ENCODE measurements around the gene CALML4. TPM values are rescaled to one million over a fixed set of nuclear protein-coding genes. Genes with fewer than 3 reads are reported as not detected.
A peak's percentile ranks its signal among the peaks of the same experiment; 100 is the strongest.

Gene CALML4
- total RNA-seq, 1 donor = 2.2 TPM

DNA sequence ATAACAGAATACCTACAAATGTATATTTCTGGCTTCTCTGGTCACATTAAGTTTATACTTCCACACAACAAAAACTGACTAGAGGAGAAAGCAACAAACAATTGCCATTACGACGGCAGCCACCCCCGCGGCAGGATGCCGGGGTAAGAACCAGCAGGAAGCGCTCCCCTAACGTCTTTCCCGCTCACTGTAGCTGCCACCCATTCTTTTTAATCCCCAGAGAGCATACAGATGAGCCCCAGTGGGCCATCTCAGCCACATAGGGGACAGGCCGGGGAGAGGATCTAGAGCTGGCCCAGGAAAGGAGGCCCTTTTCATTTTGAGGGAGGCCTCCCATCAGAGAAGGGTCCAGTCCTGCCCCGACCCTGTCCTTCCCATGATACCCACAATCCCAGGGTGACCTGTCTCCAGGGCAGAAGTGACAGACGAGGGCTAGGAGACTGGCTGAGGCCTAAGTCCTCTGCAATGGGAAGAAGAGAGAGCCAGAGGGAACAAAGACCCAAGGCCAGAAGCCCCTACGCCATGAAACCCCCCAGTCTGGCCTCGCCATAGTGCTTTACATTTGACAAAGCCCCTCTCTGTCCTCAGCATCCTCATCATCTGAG is 3.6 kb upstream of the CALML4 start:
- peaks cover 14% of the 10 kb centered on the region for H4K20me1 ChIP-seq (ENCODE audit: insufficient read depth, low read length)
- H3K79me2 ChIP-seq (ENCODE audit: insufficient read depth, low read length) = peaks cover 11% of the 10 kb centered on the region
- no peak for DNase-seq (ENCODE audit: insufficient read length, low spot score, missing footprints)
- no peak overlapping the region for H2AFZ ChIP-seq (ENCODE audit: low read length)
- H3K4me2 ChIP-seq (ENCODE audit: insufficient read depth, low read length) = no peak overlapping the region
- no peaks in the 10 kb centered on the region for H3K9me3 ChIP-seq (ENCODE audit: low read depth, low read length)
- H3K36me3 ChIP-seq (ENCODE audit: insufficient read depth, low read length) = no peaks in the 10 kb centered on the region
- no peaks in the 10 kb centered on the region for H3K4me1 ChIP-seq (ENCODE audit: insufficient read depth, low read length)
- TF ChIP-seq CTCF (IDR thresholded peaks at IDR 0.05; ENCODE audit: extremely low read depth, low read depth, low read length) = no peak
- H3K4me3 ChIP-seq (ENCODE audit: insufficient read depth, low read length) = no peak overlapping the region
- no peak overlapping the region for H3K27ac ChIP-seq (ENCODE audit: low read depth, low read length)
- no peaks in the 10 kb centered on the region for H3K27me3 ChIP-seq (ENCODE audit: insufficient read depth, low read length)

DNA sequence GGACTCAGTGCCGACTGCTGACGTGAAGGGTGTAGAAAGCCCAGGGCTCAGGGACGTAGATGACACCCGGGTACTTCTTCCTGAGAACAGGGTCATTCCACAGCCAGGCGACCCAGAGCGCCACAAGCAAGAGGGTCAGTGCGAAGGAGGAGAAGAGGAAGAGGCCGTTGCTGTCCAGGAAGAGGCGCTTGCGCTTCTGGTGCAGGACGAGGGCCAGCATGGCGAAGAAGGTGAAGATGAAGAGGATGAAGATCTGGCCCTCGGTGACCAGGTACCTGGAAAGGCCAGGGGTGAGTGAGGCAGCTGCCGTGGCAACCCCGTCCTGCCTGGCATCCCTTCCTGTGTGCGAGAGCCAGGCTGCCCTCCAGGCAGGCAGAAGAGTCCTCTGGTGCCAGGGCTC is 3.0 kb upstream of the CALML4 start:
- Histone ChIP-seq H3K36me3 (ENCODE audit: insufficient read depth, low read length) (no peaks in the 10 kb centered on the region), H3K79me2 (ENCODE audit: insufficient read depth, low read length) (peaks cover 11% of the 10 kb centered on the region), H3K4me3 (ENCODE audit: insufficient read depth, low read length) (no peak overlapping the region), H2AFZ (ENCODE audit: low read length) (no peak overlapping the region), H3K9me3 (ENCODE audit: low read depth, low read length) (no peaks in the 10 kb centered on the region), H3K27ac (ENCODE audit: low read depth, low read length) (no peak overlapping the region), H4K20me1 (ENCODE audit: insufficient read depth, low read length) (peaks cover 14% of the 10 kb centered on the region), H3K27me3 (ENCODE audit: insufficient read depth, low read length) (no peaks in the 10 kb centered on the region), H3K4me2 (ENCODE audit: insufficient read depth, low read length) (no peak overlapping the region), H3K4me1 (ENCODE audit: insufficient read depth, low read length) (no peaks in the 10 kb centered on the region)
- peak; percentile 30 for DNase-seq (ENCODE audit: insufficient read length, low spot score, missing footprints)
- TF ChIP-seq CTCF (IDR thresholded peaks at IDR 0.05; ENCODE audit: extremely low read depth, low read depth, low read length) = no peak

DNA sequence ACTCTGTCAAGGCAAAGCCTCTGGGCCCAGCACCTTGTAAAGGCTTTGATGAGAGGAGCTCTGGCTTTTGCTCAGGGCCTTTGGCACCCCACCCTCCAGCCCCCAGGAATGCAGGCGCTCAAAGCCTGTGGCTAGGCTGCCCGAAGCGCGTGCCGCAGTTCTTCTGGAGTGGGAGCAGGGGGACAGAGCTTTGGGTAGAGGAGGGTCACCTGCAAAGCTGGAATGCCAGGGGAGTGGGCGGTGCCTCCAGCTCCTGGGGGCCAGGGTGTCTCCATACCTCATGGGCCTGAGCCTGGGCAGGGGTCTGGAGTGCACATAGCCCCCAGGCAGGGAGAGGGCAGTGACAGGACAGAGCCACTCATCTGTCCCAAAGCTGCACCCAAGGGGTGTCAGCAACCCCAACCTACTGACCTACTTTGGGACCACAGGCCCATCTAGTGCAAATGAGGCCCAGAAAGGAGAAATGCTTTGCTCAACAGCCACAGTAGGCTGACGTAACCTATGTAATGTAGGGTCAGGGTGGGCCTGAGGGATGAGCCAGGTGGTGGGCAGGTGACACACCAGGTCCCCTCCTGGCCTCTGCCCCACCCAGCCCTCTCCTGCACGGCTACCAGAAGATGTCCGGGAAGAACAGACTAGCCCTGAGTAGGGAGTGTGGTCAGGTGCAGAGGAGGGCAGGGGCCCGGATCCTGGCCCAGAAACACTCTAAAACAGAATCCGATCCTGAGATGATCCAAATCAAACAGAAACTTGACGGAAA is 2.2 kb upstream of the CALML4 start:
- DNase-seq (ENCODE audit: insufficient read length, low spot score, missing footprints) = peak; percentile 6
- Histone ChIP-seq H3K4me1 (ENCODE audit: insufficient read depth, low read length) (no peaks in the 10 kb centered on the region), H3K27me3 (ENCODE audit: insufficient read depth, low read length) (no peaks in the 10 kb centered on the region), H4K20me1 (ENCODE audit: insufficient read depth, low read length) (peaks cover 14% of the 10 kb centered on the region), H3K4me3 (ENCODE audit: insufficient read depth, low read length) (no peak overlapping the region), H3K79me2 (ENCODE audit: insufficient read depth, low read length) (peaks cover 11% of the 10 kb centered on the region), H3K4me2 (ENCODE audit: insufficient read depth, low read length) (no peak overlapping the region), H2AFZ (ENCODE audit: low read length) (no peak overlapping the region), H3K36me3 (ENCODE audit: insufficient read depth, low read length) (no peaks in the 10 kb centered on the region), H3K27ac (ENCODE audit: low read depth, low read length) (no peak overlapping the region), H3K9me3 (ENCODE audit: low read depth, low read length) (no peaks in the 10 kb centered on the region)
- TF ChIP-seq CTCF (IDR thresholded peaks at IDR 0.05; ENCODE audit: extremely low read depth, low read depth, low read length) = no peak

DNA sequence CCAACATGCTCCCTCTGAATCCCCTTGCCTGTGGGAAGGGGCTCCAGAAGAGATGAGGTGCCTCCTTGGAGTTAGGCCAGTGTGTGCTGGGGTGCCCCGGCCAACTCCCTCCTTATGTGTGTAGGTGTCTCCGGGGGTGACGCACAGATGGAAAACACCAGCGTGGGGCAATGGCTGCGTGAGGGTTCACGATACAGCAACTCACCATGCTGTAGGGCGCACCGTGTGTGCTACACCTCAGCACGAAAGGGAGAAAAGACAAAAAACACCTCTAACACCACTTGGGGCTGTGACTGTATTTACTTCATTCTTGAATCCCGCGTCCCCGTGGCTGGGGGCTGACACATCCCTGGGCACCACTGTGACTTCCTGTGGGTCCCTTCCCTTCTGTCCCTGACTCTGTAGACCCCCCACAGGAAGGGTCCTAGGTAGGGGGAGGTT is 1.6 kb upstream of the CALML4 start:
- Histone ChIP-seq H3K4me2 (ENCODE audit: insufficient read depth, low read length) (no peak overlapping the region), H3K79me2 (ENCODE audit: insufficient read depth, low read length) (peaks cover 11% of the 10 kb centered on the region), H3K9me3 (ENCODE audit: low read depth, low read length) (no peaks in the 10 kb centered on the region), H3K4me1 (ENCODE audit: insufficient read depth, low read length) (no peaks in the 10 kb centered on the region), H3K36me3 (ENCODE audit: insufficient read depth, low read length) (no peaks in the 10 kb centered on the region), H3K4me3 (ENCODE audit: insufficient read depth, low read length) (no peak overlapping the region), H3K27ac (ENCODE audit: low read depth, low read length) (no peak overlapping the region), H3K27me3 (ENCODE audit: insufficient read depth, low read length) (no peaks in the 10 kb centered on the region), H4K20me1 (ENCODE audit: insufficient read depth, low read length) (peaks cover 14% of the 10 kb centered on the region), H2AFZ (ENCODE audit: low read length) (no peak overlapping the region)
- peak; percentile 27 for DNase-seq (ENCODE audit: insufficient read length, low spot score, missing footprints)
- TF ChIP-seq CTCF (IDR thresholded peaks at IDR 0.05; ENCODE audit: extremely low read depth, low read depth, low read length) = no peak
